Fibroblast of mammary gland (primary cell): ENCODE data around the gene KHDC3L.
A peak's percentile ranks its signal among the peaks of the same experiment; 100 is the strongest.

Experiments used
- DNase-seq: peaks from one replicate; pipeline ENCODE4 v3.0.0-alpha.2; 2010; ENCODE audit warnings: low read depth
- H3K4me3 ChIP-seq: 2 replicates; pipeline ENCODE4 v1.5.1; 2011; ENCODE audit warnings: low read depth, mild to moderate bottlenecking, low read length, moderate library complexity; ENCODE audit not compliant: control insufficient read depth
- CTCF ChIP-seq: conservative IDR thresholded peaks from 2 replicates; pipeline ENCODE4 v1.5.1; 2011; ENCODE audit warnings: low read depth, low read length, inconsistent platforms; ENCODE audit not compliant: control insufficient read depth, insufficient read depth

Gene KHDC3L

GRCh38 chr6:73393278-73393677, 30.8 kb downstream of the KHDC3L start:
- H3K4me3 ChIP-seq: no peak overlapping the region
- TF ChIP-seq CTCF: no peak
- no peak for DNase-seq

- TF ChIP-seq CTCF: no peak
- peak; percentile 68 for DNase-seq
- peak within 1 kb of the TSS; percentile 27 for H3K4me3 ChIP-seq
Observed at GRCh38 chr6:73394577-73395354, 32.3 kb downstream of the KHDC3L start, which contains the start of gene DDX43. Gene DDX43, plus strand, starts transcription at chr6:73394828. Its CDS starts 78 bp downstream, at chr6:73394906.

- no peak overlapping the region for H3K4me3 ChIP-seq
- DNase-seq: no peak
- no peak for TF ChIP-seq CTCF
Observed at GRCh38 chr6:73395875-73396274, 33.4 kb downstream of the KHDC3L start.

- DNase-seq: no peak
- TF ChIP-seq CTCF: no peak
Observed at GRCh38 chr6:73400656-73401055, 38.2 kb downstream of the KHDC3L start.

GRCh38 chr6:73409395-73409794, 46.9 kb downstream of the KHDC3L start:
- no peak for DNase-seq
- H3K4me3 ChIP-seq: no peak overlapping the region
- no peak for TF ChIP-seq CTCF

More at GRCh38 chr6:73400656-73401055, 38.2 kb downstream of the KHDC3L start:
- H3K4me3 ChIP-seq: no peak overlapping the region

GRCh38 chr6:73413102-73413501, 50.6 kb downstream of the KHDC3L start:
- no peak overlapping the region for H3K4me3 ChIP-seq
- no peak for TF ChIP-seq CTCF
- no peak for DNase-seq
